HepG2 (cell line): ENCODE data around the gene VEGFA. TPM values are rescaled to one million over a fixed set of nuclear protein-coding genes. Genes with fewer than 3 reads are reported as not detected.

Source experiments
- KMT2B ChIP-seq: IDR thresholded peaks from 2 replicates; pipeline ENCODE4 v1.6.1; 2016; ENCODE audit warnings: missing genetic modification reagents, missing compliant biosample characterization
- PAWR ChIP-seq: sonication (generic); formaldehyde crosslinking; IDR thresholded peaks from 2 replicates; pipeline ENCODE4 v1.4.0; 2020; ENCODE audit warnings: missing genetic modification reagents, mild to moderate bottlenecking, borderline replicate concordance
- PBX3 ChIP-seq: sonication (generic); formaldehyde crosslinking; IDR thresholded peaks from 2 replicates; pipeline ENCODE4 v1.8.1; 2023; ENCODE audit warnings: missing genetic modification reagents, inconsistent platforms, borderline replicate concordance
- PLRG1 ChIP-seq: fragments of 450-650 bp; conservative IDR thresholded peaks from 2 replicates; pipeline ENCODE4 v1.6.1; 2016
- RNF219 ChIP-seq: sonication (generic); formaldehyde crosslinking; IDR thresholded peaks from 2 replicates; pipeline ENCODE4 v1.5.0; 2020; ENCODE audit warnings: mild to moderate bottlenecking, missing genetic modification reagents
- YEATS4 ChIP-seq: sonication (generic); formaldehyde crosslinking; IDR thresholded peaks from 2 replicates; pipeline ENCODE4 v1.4.0; 2020; ENCODE audit warnings: missing genetic modification reagents, borderline replicate concordance
- ZMYM2 ChIP-seq: sonication (generic); formaldehyde crosslinking; IDR thresholded peaks from 2 replicates; pipeline ENCODE4 v1.8.0; 2022; ENCODE audit warnings: mild to moderate bottlenecking, missing genetic modification reagents
- ZNF281 ChIP-seq: sonication (generic); formaldehyde crosslinking; IDR thresholded peaks from 2 replicates; pipeline ENCODE4 v1.4.0; 2020; ENCODE audit warnings: missing genetic modification reagents, borderline replicate concordance
- ZNF576 ChIP-seq: sonication (generic); formaldehyde crosslinking; IDR thresholded peaks from 2 replicates; pipeline ENCODE4 v1.4.0; 2020; ENCODE audit warnings: mild to moderate bottlenecking, missing genetic modification reagents
- ZNF598 ChIP-seq: sonication (generic); formaldehyde crosslinking; IDR thresholded peaks from 2 replicates; pipeline ENCODE4 v1.5.1; 2020; ENCODE audit warnings: mild to moderate bottlenecking, missing genetic modification reagents, borderline replicate concordance
- ZNF615 ChIP-seq: sonication (generic); formaldehyde crosslinking; IDR thresholded peaks from 2 replicates; pipeline ENCODE4 v1.5.0; 2020; ENCODE audit warnings: mild to moderate bottlenecking, missing genetic modification reagents, borderline replicate concordance
- ZNF639 ChIP-seq: conservative IDR thresholded peaks from 2 replicates; pipeline ENCODE4 v1.6.1; 2018; ENCODE audit warnings: missing genetic modification reagents
- polyA plus RNA-seq, 8 experiments: library from polyadenylated mRNA; depleted of rRNA in 3 of 8; stranded (reverse) in 7 of 8; unstranded in 1 of 8; fragments of >200 nt; fragmentation: Illumina TruSeq in 4 of 8; extraction: Trizol in 4 of 8; gene quantifications; 2 replicates each; pipeline versions ENCODE4 v1.2.1 to v1.2.3, GENCODE V29; 2011 to 2016; ENCODE audit warnings: low read depth in 4 of 8, missing spikeins in 1 of 8, mixed read lengths in 1 of 8; ENCODE audit not compliant: insufficient read depth in 1 of 8
- total RNA-seq, 5 experiments: library from RNA; depleted of rRNA; stranded (reverse); fragments of >200 nt; fragmentation: Illumina TruSeq; extraction: Trizol; gene quantifications; 2 replicates each; pipeline ENCODE4 v1.2.3, GENCODE V29; 2016; ENCODE audit warnings: low read depth in 1 of 5

VEGFA gene
- total and polyA plus RNA-seq, 2 of the 13 experiments (the other 11 are each of a cell fraction or from before 2014, with no cell fraction given): 68.1 to 629 TPM

- TF ChIP-seq PBX3 (CRISPR knock-in tag) (peak; percentile 75), PAWR (CRISPR knock-in tag) (no peak; the same call in 1 of the 2 replicates), ZMYM2 (peak; percentile 46; the same call in 1 of the 2 replicates), RNF219 (CRISPR knock-in tag) (no peak), YEATS4 (CRISPR knock-in tag) (peak; percentile 77), ZNF576 (CRISPR knock-in tag) (no peak), PLRG1 (no peak), KMT2B (CRISPR knock-in tag) (no peak; the same call in 1 of the 2 replicates), ZNF598 (peak; percentile 78; the same call in 1 of the 2 replicates), ZNF615 (no peak), ZNF639 (CRISPR knock-in tag) (0 out of 2 replicates have a peak, but pooled peaks have one; percentile 22), ZNF281 (CRISPR knock-in tag) (peak; percentile 8; the same call in 1 of the 2 replicates)
These were observed at the start of gene VEGFA (continued) for GRCh38 chr6:43769526-43770371.
